HG03139 (cell line): ENCODE results near the gene SIK3.

Experiments
- ATAC-seq: cut with Tn5 transposase; IDR thresholded peaks from one replicate; pipeline ENCODE4 v1.9.1; 2021; ENCODE audit not compliant: unreplicated experiment

The SIK3 gene

DNA sequence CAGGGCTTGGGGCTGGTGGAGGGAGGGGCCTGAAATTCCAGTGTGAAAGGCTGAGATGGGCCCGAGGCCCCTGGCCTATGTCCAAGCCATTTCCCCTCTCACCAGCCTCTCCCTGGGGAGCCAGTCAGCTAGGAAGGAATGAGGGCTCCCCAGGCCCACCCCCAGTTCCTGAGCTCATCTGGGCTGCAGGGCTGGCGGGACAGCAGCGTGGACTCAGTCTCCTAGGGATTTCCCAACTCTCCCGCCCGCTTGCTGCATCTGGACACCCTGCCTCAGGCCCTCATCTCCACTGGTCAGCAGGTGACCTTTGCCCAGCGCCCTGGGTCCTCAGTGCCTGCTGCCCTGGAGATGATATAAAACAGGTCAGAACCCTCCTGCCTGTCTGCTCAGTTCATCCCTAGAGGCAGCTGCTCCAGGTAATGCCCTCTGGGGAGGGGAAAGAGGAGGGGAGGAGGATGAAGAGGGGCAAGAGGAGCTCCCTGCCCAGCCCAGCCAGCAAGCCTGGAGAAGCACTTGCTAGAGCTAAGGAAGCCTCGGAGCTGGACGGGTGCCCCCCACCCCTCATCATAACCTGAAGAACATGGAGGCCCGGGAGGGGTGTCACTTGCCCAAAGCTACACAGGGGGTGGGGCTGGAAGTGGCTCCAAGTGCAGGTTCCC lies 268.6 kb downstream of the SIK3 start, which contains the start of gene APOC3:
TSS of gene APOC3 (plus strand) at position 383 of the 659 bp plus-strand sequence. CDS start 676 bp downstream, outside the sequence.
- no peak for ATAC-seq

DNA sequence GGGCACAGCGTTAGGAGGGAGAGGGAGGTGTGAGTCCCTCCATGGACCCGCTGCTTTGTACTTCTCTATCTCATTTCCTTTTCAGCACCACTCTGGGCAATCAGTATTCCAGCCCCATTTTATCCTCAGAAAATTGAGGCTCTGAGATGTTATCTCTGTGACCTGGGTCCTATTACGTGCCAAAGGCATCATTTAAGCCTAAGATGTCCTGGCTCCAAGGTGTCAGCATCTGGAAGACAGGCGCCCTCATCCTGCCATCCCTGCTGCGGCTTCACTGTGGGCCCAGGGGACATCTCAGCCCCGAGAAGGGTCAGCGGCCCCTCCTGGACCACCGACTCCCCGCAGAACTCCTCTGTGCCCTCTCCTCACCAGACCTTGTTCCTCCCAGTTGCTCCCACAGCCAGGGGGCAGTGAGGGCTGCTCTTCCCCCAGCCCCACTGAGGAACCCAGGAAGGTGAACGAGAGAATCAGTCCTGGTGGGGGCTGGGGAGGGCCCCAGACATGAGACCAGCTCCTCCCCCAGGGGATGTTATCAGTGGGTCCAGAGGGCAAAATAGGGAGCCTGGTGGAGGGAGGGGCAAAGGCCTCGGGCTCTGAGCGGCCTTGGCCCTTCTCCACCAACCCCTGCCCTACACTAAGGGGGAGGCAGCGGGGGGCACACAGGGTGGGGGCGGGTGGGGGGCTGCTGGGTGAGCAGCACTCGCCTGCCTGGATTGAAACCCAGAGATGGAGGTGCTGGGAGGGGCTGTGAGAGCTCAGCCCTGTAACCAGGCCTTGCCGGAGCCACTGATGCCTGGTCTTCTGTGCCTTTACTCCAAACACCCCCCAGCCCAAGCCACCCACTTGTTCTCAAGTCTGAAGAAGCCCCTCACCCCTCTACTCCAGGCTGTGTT lies 269.4 kb downstream of the SIK3 start:
- ATAC-seq, result no peak

DNA sequence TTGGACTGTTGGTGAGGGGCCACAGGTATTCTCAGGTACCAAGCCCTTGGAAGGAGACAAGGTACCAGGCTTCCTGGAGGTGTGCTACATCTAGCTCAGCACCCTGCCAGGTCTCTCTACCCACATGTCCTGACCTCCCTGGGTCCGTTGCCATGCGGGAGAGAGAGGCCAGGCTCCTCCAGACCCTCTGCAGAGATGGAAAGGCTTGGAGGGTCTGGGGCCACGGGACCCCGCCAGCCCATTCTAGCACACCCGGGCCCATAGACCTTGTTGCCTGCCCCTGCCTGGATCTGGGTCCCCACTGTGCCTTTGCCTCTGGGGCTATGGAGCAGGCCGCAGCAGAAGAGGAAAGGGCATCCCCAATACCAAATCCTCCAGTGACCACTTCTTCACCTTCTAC lies 270.8 kb downstream of the SIK3 start:
- ATAC-seq, result no peak

DNA sequence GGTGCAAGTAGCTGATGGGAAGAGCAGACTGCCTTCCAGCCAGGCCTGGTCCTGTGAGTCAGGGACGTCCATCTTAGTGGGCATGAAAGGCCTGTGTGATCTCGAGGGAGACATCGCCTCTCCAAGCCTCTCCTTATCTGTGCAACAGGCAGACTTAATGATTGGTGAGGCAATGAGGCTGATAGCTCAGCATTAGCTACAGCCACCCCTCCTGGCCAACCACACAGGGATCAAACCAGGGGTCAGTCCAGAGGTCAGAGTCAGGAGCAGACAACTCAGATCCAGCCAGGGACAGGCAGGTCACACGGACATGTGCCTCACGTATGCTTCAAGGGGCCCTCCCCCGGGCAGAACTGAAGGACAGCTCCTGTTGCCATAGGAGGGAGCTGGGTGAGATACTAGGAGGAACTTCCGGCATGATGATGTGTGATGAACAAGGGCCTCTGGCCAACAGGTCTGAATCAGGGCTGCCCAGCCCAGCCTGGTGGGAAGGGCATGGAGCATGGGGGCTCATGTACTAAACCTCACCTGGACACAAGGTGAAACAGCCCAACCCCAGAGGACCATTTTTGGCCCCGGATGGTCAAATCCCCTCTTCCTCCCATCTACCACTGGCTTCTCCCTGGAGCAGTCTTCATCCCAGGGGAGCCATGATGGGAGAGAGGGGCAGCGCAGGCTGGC lies 271.3 kb downstream of the SIK3 start:
- no peak for ATAC-seq

DNA sequence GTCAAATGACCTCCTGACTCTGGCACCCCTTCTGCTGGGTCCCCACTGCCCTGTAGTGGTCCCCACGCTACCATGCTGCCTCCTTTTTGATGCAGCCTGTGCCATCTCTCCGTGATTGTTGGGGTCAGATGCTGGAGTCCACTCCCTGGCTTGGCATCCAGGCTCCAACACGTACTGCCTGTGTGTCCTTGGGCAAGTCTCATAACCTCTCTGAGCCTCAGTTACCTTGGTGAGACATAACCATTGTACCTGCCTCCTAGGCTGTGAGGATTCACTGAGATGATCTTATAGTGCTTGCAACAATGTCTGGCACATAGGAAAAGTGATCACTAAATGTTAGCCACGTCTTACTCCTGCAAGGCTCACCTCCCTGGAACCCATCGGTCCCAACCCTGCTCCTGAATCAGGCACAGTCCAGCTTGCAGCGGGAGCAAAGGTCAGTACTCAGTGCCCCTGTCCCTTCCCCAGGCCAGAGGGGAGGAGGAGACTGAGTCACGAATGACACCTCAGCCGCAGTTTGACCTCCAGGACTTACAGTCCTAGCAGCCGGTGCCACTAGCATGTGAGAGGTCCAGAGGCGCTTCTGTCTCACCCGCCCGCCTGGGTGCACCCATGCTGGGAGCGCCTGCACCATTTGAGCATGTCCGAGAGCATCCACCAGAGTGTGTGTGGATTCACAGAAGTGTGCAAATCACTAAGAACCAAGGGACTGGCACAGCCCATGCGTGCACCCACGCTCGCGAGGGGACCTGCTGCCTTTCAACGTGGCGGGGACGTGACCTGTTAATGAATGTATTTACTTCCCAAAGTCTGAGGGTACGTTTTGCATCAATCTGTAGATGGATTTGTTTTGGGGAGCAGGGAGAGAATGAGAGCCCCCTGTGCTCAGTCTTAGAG lies 272.1 kb downstream of the SIK3 start:
- no peak for ATAC-seq

DNA sequence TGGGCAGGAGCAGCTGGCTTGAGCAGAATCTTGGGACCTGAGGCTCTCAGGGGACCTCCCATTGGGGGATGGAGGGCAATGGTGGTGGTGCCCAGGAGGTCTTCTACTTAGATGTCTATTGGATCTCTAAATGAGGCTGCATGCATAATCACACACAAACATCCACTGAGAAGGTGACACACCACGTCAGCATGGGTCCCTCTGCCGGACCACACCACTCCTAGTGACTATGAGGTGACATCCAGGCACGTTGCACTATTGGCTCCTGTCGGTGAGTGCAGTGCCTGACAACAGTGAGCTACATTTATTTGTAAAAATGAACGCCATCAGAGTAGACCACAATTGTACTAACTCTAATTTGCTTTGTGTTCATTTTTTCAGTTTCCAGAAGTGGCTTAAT lies 272.8 kb downstream of the SIK3 start:
- no peak for ATAC-seq

DNA sequence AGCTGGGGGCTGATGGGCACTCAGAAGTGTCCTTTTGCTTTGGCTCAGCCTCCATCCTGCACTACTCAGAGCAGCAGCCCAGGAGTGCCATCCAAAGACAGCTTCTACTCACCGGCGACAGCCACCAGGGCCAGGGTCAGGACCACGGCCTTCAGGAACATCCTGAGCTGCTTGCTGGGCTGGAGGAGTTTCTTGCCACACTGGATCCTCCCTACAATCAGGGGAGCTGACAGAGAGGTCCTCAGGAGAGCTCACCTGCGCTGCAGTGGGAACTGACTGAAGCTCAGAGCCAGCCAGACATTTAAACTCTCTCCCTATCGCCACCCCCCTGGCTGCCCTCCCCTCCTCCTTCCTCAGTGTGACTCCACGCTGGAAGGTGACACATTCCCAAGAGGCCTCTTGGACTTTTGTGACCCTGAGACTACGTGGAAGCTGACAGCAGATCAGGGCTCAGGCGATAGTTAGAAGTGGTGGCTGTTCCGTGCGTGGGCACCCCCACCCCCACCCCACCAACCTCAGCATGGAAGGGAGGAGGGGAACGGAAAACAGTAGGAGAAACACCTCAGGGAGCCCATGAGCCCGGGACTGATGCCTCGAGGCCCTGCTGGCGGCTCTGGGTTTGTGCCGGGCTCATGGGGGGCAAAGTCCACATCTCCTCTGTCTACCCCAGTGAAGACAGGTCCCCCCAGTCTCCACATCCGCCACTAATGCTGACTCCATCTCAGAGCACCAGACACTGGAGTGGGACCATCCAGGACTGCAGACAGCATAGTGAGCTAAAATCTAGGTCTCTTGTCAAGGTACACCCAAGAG lies 275.0 kb downstream of the SIK3 start, which contains the start of gene APOA4:
TSS of gene APOA4 (minus strand) at position 274 of the 813 bp plus-strand sequence. CDS start at position 161, 113 bp downstream.
- no peak for ATAC-seq

DNA sequence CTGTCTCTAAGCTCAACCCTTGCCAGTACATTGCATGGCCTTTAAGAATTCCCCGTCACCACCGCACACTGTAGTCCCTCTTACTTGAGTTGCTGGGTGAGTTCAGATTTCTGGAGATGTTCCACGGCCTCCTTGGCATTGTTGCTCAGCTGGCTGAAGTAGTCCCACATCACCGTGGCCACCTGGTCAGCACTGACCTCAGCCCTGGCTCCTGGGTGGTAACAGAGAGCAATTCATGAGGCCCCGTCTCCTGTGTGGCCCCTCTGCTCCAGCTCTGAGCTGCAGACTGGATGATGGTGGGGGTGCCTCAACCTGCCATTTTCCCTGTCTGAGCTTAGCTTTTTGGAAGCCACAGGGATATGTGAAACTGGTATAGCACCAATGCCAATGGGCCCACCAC lies 275.7 kb downstream of the SIK3 start:
- no peak for ATAC-seq

DNA sequence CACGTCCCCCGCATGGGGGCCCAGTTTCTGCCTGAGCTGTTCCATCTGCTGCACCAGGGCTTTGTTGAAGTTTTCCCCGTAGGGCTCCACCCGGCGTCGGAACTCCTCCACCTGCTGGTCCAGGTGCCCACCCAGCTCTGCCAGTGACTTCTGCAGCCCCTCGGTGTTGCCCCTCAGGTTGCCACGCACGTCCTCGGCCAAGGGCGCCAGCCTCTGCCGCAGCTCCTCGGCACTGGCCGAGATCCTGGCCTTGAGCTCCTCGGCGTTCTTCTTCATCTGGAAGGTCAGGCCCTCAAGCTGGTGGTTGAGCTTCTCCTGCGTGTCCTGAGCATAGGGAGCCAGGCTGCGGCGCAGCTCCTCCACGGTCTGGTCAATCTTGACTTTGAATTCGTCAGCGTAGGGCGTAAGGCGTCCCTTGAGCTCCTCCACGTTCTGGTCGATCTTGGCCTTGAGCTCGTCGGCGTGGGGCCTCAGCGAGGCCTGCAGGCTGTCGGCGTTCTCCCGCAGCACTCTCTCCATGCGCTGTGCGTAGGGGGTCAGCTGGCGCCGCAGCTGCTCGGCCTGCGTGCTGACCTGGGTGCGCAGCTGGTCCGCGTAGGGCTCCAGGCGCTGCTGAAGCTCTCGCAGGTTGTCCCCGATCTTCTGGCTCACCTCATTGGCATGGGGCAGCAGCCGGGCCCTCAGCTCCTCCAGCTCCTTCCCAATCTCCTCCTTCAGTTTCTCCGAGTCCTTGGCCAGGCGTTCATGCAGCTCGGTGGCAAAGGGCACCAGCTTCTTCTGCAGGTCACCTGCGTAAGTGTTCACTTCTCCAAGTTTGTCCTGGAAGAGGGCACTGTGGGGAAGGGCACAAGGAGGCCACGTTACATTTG lies 276.9 kb downstream of the SIK3 start:
- ATAC-seq, result no peak

DNA sequence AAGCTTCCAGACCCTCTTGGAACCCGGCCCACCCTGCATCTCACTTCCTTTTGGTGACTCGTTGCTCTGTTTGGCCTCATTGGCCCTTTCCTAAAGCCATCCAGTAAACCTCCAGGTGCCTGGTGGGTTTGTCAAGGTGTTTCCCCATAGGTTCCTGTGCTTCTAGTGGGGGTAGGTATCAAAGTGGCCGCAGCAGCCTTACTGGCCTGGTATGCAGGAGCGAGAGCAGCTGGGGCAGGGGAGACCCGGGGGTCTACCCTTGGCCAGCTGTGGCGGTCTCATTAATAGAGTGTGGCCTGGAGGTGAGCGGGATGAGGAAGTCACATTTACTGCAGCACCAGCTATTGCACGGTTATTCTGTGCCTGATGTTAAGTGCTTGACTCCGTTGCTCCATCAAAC lies 279.2 kb downstream of the SIK3 start:
- ATAC-seq, result no peak

DNA sequence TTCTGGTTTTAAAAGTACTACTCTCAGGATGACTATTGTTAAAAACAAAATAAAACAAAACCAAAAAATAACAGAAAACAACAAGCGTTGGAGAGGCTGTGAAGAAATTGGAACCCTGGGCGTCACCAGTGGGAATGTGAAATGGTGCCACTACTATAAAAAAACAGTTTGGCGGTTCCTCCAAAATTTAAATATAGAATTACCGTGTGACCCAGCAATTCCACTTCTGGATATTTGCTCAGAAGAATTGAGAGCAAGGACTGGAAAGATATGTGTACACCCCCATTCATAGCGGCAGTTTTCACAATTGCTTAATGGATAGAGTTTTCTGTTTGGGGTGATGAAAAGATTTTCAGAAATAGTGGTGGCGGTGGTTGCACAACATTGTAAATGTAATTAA lies 283.7 kb downstream of the SIK3 start:
- ATAC-seq, result no peak

DNA sequence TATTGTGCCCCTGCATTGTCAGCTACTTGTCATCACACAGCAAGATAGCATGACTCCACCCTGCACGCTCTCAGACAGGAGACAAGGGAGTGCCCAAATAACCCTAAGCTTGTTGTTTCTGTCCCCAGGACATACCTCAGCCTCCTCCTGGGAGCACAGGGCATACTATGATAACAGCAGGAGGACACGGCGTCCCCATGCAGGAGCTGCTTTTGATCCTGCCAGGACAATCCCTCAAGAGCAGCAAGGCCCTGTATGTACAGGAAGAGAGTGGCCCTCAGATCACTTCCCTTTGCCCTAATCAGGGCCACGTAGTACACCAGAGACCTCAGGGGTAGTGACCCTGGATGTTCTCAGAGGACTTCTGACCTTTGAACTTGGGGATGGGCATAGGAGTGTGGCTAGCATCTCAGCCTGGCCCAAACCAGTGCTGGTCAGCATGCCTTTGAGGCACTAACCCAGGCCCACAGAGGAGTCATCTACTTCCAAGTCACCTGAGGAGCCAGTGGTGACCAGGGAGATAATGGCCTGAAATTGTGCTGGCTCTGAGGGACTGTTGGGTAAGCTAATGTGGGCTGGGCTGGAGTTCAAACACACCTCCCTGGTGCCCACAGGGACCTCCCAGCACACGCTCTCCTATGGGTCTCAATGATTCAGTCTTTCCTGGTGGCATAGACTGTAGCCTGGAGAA lies 284.3 kb downstream of the SIK3 start:
- ATAC-seq, result no peak

DNA sequence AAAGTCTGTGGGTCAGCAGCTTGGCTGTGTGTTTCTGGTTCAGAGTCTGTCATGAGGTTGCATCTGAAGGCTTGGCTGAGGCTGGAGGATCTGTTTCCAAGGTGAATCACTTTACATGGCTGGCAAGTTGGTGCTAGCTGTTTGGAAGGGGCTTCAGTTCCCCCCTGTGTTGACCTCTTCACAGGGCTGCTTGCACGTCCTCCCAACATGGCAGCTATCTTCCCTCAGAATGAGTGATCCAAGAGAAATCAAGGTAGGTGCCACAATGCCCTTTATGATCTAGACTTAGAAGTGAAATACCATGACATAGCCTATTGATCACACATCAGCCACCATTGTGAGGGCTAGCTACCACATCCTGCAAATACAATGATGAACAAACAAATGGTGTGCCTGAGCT lies 285.1 kb downstream of the SIK3 start:
- ATAC-seq, result no peak

DNA sequence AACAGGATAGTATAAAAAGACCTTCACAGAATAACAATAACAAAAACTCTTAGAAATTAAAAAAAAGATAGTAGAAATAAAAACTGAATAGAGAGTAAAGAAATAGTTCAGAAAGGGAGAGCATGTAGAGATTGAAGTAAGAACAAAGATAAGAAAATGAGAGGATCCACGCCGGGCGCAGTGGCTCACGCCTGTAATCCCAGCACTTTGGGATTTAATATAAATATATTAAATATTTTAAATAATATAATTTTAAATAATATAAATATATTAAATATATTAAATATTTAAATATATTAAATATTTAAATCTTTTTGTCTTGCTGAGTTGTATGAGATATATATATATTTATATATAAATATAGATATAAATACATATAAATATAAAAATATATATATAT lies 286.1 kb downstream of the SIK3 start:
- no peak for ATAC-seq

DNA sequence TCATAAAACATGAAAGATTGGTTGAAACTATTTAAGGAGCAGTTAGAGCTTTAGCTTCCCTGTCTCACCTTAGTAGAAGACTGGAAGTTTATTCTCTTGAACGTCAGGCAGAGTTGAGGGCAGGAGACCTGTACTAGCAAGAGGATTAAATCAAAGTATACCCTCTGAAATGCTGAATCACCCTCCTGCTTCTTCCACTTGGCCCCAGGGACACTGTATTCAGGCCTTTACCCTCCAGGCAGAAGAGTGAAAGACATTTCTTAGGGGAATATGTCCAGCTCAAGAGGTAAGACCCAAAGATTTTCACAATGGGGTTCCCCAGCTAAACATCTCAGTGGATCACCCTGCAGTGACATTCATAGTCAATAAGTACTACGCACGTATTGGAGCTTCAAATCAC lies 287.0 kb downstream of the SIK3 start:
- no peak for ATAC-seq

DNA sequence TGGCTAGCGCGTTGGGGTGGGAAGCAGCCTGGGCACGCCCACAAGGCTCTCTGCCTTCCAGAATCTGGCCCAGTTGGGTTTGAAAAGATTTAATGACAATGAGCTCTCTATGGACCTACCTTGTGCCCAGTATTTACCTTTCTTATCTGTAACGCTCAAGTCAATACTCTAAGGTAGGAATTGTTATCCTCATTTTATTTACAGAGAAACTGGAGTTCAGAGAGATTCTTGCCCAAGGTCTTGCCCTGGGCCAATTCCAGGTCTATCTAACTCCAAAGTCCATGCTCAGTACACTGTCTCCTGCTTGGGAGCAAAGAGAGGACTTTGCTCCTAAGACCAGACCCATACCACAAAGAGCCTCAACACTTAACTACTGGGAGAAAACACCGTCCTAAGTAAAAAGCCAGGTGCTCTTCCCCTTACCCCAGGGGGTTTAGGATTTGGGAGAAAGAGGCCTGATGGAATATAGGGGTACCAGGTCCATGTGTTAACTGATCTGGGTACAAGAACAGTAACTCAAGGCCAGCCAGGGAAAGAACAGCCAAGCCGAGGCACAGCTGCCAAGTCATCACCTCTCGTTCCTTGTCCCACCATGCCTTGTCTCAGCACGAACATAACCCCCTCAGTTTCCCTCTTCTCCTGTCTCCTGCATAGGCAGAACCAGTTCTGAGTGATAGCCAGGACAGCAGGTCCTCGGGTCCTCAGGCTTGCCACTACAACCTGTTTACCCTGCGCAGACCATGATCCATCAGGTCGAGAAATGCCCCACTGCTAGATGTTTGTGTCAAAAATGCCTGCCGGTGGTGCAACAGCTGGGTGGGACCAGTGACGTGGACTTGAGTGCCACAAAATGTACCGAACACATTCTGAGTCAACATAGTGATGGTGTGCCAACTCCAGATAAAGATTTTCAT lies 289.7 kb downstream of the SIK3 start:
- no peak for ATAC-seq

DNA sequence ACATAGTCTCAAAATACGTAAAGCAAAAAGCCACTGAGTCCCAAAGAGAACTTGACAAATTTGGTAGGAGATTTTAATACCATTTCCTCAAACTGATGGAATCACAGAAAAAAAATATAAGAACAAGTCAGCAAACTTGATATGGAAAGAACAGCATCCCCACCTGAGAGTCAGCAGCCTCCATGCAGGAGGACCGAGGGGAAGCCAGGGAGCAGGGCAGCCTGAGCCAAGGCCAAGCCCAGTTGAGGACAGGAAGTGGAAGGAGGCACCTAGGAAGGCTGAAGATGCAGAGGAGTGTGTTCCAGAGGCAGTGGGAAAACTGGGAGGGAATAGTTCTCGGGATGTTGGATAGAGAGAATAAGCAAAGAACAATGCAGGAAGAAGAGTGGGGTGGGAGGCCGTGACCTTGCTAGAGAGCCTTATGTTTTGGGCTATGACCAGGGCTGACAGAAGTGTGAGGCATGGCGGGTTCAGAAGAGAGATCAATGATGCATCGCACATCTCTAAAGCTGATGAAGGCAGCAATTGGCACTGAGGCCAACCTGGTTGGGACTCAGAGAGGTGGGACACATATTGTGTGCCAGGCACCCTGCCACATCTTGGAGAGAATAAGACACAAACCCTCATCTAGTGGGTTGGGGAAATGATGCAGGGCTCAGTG lies 290.5 kb downstream of the SIK3 start:
- ATAC-seq, result no peak
